HepG2 (cell line): ENCODE measurements around the gene SBNO2. TPM values are rescaled to one million over a fixed set of nuclear protein-coding genes. Genes with fewer than 3 reads are reported as not detected.
A peak's percentile ranks its signal among the peaks of the same experiment; 100 is the strongest.

Experiments
- AGO1 ChIP-seq: fragments of 200-400 bp; formaldehyde crosslinking; IDR thresholded peaks from 2 replicates; pipeline ENCODE4 v1.6.1; 2017; ENCODE audit warnings: mild to moderate bottlenecking, low read depth, low read length, moderate library complexity; ENCODE audit not compliant: poor library complexity, severe bottlenecking
- DNMT1 ChIP-seq: sonication (generic); formaldehyde crosslinking; IDR thresholded peaks from 2 replicates; pipeline ENCODE4 v1.5.1; 2020; ENCODE audit warnings: mild to moderate bottlenecking, missing genetic modification reagents
- KDM5B ChIP-seq: sonication (generic); formaldehyde crosslinking; IDR thresholded peaks from 2 replicates; pipeline ENCODE4 v1.4.0; 2020; ENCODE audit warnings: missing genetic modification reagents, mild to moderate bottlenecking, borderline replicate concordance
- MBNL3 ChIP-seq: fragments of 250-450 bp; sonication (Bioruptor Pico); conservative IDR thresholded peaks from 2 replicates; pipeline ENCODE4 v1.8.0; 2022; ENCODE audit warnings: mild to moderate bottlenecking, inconsistent platforms
- MEIS2 ChIP-seq: sonication (generic); formaldehyde crosslinking; IDR thresholded peaks from 2 replicates; pipeline ENCODE4 v1.9.0; 2021; ENCODE audit warnings: mild to moderate bottlenecking, missing genetic modification reagents
- ZBTB3 ChIP-seq: sonication (generic); formaldehyde crosslinking; IDR thresholded peaks from 2 replicates; pipeline ENCODE4 v1.4.0; 2020; ENCODE audit warnings: low read depth, mild to moderate bottlenecking, moderate library complexity, missing genetic modification reagents, borderline replicate concordance
- ZFAT ChIP-seq: sonication (generic); formaldehyde crosslinking; conservative IDR thresholded peaks from 2 replicates; pipeline ENCODE4 v1.8.1; 2023; ENCODE audit warnings: missing genetic modification reagents, inconsistent platforms
- ZFP36 ChIP-seq: fragments of 150-350 bp; IDR thresholded peaks from 2 replicates; pipeline ENCODE4 v1.6.1; 2018; ENCODE audit warnings: borderline replicate concordance, low read length, low read depth; ENCODE audit not compliant: partially characterized antibody
- ZFYVE20 ChIP-seq: sonication (generic); formaldehyde crosslinking; IDR thresholded peaks from 2 replicates; pipeline ENCODE4 v1.8.0; 2023; ENCODE audit warnings: low read depth, mild to moderate bottlenecking, moderate library complexity, missing genetic modification reagents, borderline replicate concordance
- ZMAT3 ChIP-seq: sonication (generic); formaldehyde crosslinking; conservative IDR thresholded peaks from 2 replicates; pipeline ENCODE4 v1.7.0; 2021; ENCODE audit warnings: missing genetic modification reagents
- ZNF550 ChIP-seq: sonication (generic); formaldehyde crosslinking; IDR thresholded peaks from 2 replicates; pipeline ENCODE4 v1.4.0; 2020; ENCODE audit warnings: mild to moderate bottlenecking, missing genetic modification reagents, borderline replicate concordance
- ZNF605 ChIP-seq: sonication (generic); formaldehyde crosslinking; IDR thresholded peaks from 2 replicates; pipeline ENCODE4 v1.8.0; 2022; ENCODE audit warnings: mild to moderate bottlenecking, missing genetic modification reagents
- polyA plus RNA-seq, 8 experiments: library from polyadenylated mRNA; depleted of rRNA in 3 of 8; stranded (reverse) in 7 of 8; unstranded in 1 of 8; fragments of >200 nt; fragmentation: Illumina TruSeq in 4 of 8; extraction: Trizol in 4 of 8; gene quantifications; 2 replicates each; pipeline versions ENCODE4 v1.2.1 to v1.2.3, GENCODE V29; 2011 to 2016; ENCODE audit warnings: low read depth in 4 of 8, missing spikeins in 1 of 8, mixed read lengths in 1 of 8; ENCODE audit not compliant: insufficient read depth in 1 of 8
- total RNA-seq, 5 experiments: library from RNA; depleted of rRNA; stranded (reverse); fragments of >200 nt; fragmentation: Illumina TruSeq; extraction: Trizol; gene quantifications; 2 replicates each; pipeline ENCODE4 v1.2.3, GENCODE V29; 2016; ENCODE audit warnings: low read depth in 1 of 5
- TF ChIP-seq, protein P1 (sequence below): sonication (generic); formaldehyde crosslinking; IDR thresholded peaks from 2 replicates; pipeline ENCODE4 v1.5.0; 2020; ENCODE audit warnings: mild to moderate bottlenecking, missing genetic modification reagents, borderline replicate concordance
- TF ChIP-seq, protein P2 (sequence below): sonication (generic); formaldehyde crosslinking; conservative IDR thresholded peaks from 2 replicates; pipeline ENCODE4 v1.4.0; 2020; ENCODE audit warnings: mild to moderate bottlenecking, missing genetic modification reagents, moderate library complexity
- TF ChIP-seq, protein P3 (sequence below): sonication (generic); formaldehyde crosslinking; IDR thresholded peaks from 2 replicates; pipeline ENCODE4 v1.5.0; 2020; ENCODE audit warnings: missing genetic modification reagents, mild to moderate bottlenecking, borderline replicate concordance

SBNO2 gene
- total and polyA plus RNA-seq, 2 of the 13 experiments (the other 11 are each of a cell fraction or from before 2014, with no cell fraction given), result 8.6 to 10.4 TPM

DNA sequence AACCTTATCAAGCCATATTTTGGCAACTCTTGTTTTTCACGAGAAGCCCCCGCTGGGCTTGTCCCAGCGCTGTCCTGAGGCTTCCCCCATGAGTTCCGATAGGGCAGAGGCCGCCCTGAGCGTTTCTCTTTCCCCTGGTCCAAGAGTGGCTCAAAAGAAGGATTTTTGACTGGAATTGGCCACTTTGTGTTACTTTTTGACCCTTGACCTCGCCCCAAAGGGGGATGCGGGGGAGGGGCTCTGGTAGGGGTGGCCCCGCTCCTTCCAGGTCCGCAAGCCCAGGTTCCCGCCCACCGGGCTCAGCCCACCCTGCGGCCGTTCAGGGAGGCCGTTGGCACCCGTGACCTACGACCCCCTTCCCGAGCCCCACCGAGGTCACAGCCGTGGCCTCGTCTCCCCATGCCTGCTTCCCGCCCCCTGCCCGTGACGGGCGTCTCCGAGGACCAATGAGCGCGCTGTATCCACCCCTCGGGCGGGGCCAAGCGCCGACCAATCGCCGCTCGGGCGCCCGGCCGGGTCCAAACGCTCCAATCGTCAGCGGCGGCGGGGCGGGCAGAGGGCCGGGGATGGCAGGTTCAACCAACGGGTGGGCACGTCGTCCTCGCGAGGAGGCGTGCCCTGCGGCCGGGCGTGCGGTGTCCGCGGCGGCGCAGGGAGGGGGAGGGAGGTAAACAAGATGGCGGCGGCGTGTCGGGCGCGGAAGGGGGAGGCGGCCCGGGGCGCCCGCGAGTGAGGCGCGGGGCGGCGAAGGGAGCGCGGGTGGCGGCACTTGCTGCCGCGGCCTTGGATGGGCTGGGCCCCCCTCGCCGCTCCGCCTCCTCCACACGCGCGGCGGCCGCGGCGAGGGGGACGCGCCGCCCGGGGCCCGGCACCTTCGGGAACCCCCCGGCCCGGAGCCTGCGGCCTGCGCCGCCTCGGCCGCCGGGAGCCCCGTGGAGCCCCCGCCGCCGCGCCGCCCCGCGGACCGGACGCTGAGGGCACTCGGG, 31.3 kb upstream of the SBNO2 start, which contains the start of gene STK11 (continued):
- TF ChIP-seq, protein P1, sequence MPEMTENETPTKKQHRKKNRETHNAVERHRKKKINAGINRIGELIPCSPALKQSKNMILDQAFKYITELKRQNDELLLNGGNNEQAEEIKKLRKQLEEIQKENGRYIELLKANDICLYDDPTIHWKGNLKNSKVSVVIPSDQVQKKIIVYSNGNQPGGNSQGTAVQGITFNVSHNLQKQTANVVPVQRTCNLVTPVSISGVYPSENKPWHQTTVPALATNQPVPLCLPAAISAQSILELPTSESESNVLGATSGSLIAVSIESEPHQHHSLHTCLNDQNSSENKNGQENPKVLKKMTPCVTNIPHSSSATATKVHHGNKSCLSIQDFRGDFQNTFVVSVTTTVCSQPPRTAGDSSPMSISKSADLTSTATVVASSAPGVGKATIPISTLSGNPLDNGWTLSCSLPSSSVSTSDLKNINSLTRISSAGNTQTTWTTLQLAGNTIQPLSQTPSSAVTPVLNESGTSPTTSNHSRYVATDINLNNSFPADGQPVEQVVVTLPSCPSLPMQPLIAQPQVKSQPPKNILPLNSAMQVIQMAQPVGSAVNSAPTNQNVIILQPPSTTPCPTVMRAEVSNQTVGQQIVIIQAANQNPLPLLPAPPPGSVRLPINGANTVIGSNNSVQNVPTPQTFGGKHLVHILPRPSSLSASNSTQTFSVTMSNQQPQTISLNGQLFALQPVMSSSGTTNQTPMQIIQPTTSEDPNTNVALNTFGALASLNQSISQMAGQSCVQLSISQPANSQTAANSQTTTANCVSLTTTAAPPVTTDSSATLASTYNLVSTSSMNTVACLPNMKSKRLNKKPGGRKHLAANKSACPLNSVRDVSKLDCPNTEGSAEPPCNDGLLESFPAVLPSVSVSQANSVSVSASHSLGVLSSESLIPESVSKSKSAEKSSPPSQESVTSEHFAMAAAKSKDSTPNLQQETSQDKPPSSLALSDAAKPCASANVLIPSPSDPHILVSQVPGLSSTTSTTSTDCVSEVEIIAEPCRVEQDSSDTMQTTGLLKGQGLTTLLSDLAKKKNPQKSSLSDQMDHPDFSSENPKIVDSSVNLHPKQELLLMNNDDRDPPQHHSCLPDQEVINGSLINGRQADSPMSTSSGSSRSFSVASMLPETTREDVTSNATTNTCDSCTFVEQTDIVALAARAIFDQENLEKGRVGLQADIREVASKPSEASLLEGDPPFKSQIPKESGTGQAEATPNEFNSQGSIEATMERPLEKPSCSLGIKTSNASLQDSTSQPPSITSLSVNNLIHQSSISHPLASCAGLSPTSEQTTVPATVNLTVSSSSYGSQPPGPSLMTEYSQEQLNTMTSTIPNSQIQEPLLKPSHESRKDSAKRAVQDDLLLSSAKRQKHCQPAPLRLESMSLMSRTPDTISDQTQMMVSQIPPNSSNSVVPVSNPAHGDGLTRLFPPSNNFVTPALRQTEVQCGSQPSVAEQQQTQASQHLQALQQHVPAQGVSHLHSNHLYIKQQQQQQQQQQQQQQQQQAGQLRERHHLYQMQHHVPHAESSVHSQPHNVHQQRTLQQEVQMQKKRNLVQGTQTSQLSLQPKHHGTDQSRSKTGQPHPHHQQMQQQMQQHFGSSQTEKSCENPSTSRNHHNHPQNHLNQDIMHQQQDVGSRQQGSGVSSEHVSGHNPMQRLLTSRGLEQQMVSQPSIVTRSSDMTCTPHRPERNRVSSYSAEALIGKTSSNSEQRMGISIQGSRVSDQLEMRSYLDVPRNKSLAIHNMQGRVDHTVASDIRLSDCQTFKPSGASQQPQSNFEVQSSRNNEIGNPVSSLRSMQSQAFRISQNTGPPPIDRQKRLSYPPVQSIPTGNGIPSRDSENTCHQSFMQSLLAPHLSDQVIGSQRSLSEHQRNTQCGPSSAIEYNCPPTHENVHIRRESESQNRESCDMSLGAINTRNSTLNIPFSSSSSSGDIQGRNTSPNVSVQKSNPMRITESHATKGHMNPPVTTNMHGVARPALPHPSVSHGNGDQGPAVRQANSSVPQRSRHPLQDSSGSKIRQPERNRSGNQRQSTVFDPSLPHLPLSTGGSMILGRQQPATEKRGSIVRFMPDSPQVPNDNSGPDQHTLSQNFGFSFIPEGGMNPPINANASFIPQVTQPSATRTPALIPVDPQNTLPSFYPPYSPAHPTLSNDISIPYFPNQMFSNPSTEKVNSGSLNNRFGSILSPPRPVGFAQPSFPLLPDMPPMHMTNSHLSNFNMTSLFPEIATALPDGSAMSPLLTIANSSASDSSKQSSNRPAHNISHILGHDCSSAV (CRISPR knock-in tag), result no peak
- TF ChIP-seq ZFP36 (no peak), AGO1 (no peak), ZMAT3 (no peak), ZBTB3 (CRISPR knock-in tag) (no peak; the same call in 1 of the 2 replicates), DNMT1 (CRISPR knock-in tag) (no peak), ZNF605 (CRISPR knock-in tag) (peak; percentile 44; the same call in 1 of the 2 replicates), ZFAT (CRISPR knock-in tag) (no peak), ZNF550 (CRISPR knock-in tag) (no peak), MBNL3 (CRISPR knock-in tag) (no peak), KDM5B (CRISPR knock-in tag) (peak; percentile 89), ZFYVE20 (no peak), MEIS2 (peak; percentile 65)
- TF ChIP-seq, protein P2, sequence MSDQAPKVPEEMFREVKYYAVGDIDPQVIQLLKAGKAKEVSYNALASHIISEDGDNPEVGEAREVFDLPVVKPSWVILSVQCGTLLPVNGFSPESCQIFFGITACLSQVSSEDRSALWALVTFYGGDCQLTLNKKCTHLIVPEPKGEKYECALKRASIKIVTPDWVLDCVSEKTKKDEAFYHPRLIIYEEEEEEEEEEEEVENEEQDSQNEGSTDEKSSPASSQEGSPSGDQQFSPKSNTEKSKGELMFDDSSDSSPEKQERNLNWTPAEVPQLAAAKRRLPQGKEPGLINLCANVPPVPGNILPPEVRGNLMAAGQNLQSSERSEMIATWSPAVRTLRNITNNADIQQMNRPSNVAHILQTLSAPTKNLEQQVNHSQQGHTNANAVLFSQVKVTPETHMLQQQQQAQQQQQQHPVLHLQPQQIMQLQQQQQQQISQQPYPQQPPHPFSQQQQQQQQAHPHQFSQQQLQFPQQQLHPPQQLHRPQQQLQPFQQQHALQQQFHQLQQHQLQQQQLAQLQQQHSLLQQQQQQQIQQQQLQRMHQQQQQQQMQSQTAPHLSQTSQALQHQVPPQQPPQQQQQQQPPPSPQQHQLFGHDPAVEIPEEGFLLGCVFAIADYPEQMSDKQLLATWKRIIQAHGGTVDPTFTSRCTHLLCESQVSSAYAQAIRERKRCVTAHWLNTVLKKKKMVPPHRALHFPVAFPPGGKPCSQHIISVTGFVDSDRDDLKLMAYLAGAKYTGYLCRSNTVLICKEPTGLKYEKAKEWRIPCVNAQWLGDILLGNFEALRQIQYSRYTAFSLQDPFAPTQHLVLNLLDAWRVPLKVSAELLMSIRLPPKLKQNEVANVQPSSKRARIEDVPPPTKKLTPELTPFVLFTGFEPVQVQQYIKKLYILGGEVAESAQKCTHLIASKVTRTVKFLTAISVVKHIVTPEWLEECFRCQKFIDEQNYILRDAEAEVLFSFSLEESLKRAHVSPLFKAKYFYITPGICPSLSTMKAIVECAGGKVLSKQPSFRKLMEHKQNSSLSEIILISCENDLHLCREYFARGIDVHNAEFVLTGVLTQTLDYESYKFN (CRISPR knock-in tag), result peak; percentile 87
- TF ChIP-seq, protein P3, sequence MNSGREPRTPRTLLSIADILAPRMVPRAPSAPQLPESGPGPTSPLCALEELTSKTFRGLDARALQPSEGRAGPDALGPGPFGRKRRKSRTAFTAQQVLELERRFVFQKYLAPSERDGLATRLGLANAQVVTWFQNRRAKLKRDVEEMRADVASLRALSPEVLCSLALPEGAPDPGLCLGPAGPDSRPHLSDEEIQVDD (CRISPR knock-in tag), result no peak
